ENCODE data around the gene NUDT22.

NUDT22 gene

DNA sequence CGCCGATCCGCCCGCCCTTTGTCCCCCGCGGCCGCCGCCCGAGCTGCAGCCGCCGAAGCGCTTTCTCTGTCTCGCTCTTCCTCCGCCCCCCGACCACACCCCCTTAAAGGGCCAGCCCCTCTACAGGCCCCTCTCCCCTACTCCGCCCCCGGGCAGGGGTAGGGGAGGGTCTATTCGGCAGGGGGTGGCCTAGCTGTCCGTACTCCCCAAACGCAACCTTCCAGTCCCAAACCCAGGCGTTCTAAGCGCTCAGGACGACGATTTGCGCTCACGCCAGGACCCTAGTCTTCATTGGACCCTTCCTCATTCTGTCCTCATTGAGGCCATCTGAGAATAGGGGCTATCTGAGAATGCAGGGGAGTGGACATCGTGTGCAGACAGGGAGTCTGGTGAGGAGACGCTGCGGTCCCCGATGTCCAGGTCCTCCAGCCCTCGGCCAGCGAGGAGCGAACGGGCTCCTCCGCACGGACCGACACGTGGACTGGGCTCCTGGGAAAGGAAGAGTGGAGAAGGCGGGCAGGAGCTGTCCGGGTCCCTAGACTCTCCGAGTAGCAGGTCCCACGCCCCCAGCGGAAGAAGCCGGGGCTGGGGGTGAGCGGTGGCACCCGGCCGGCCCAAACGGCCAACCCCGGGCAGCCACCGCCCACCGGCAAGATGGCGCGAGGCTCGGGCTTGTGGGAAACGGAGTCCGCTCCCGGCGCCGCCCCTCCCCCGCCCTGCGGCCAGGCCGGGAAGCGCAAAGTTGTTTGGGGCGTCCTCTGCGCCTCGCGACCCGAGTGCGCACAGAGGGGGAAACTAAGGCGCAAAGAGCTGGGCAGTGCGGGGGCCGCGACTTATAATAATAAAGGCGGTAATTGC is 21.0 kb downstream of the NUDT22 start, which contains the start of gene PPP1R14B:
PPP1R14B (minus strand) TSS at position 73 of the 858 bp plus-strand sequence. CDS start 270 bp downstream, outside the sequence.
- FAIRE-seq (peak; percentile 60), DNase-seq (ENCODE audit: insufficient read length) (peak; percentile 91)
- no peak for TF ChIP-seq POLR2A (IDR thresholded peaks at IDR 0.05; ENCODE audit: low read depth, low read length)
- no peak for TF ChIP-seq POLR2AphosphoS5 (IDR thresholded peaks at IDR 0.05; ENCODE audit: low read depth, low read length)
- TF ChIP-seq TAF1 (IDR thresholded peaks at IDR 0.05; ENCODE audit: borderline replicate concordance, low read depth, low read length), result no peak

DNA sequence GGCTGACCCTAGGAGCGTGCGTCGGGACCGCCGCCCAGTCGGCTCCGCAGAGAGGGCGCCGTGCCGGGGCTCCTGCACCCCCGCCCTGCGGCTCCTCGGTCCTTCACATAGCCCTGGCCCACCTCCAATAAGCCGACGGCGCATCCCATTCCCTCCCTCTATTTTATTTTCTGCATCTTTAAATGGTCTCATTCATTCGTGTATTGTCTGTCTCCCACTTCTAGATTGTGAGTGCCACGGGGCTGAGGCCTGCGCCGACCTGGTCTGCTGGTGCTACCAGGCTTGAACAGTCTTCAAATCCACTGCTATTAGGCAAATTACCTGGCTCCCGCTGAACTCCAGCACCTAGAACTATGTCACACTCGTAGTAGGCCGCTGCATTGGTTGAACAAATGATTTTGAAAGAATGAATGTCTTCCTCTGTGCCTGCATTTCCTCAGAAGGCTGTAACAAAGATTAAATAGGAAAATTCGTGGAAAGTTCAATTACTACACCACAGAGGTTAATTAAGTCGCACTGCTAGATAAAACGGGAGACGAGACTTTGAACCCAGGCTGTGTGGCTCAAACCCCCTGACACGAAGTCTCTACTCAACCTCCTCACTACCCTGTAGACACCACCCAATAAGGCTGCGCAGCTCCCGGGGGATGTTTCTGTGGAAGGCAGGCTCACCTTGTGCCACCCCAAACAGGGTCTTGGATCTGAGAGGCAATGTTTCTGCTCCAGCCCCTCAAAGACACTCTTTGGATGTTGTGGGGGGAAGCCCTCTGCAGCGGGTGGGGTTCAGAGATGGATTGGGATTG is 21.9 kb downstream of the NUDT22 start:
- TF ChIP-seq TAF1 (IDR thresholded peaks at IDR 0.05; ENCODE audit: borderline replicate concordance, low read depth, low read length) (no peak), POLR2A (IDR thresholded peaks at IDR 0.05; ENCODE audit: low read depth, low read length) (no peak), POLR2AphosphoS5 (IDR thresholded peaks at IDR 0.05; ENCODE audit: low read depth, low read length) (no peak)
- DNase-seq (ENCODE audit: insufficient read length), result no peak
- no peak for FAIRE-seq

GRCh38 chr11:64248578-64248977 is 22.5 kb downstream of the NUDT22 start:
- DNase-seq (ENCODE audit: insufficient read length) (no peak), FAIRE-seq (no peak)
- no peak for TF ChIP-seq TAF1 (IDR thresholded peaks at IDR 0.05; ENCODE audit: borderline replicate concordance, low read depth, low read length)
- no peak for TF ChIP-seq POLR2A (IDR thresholded peaks at IDR 0.05; ENCODE audit: low read depth, low read length)
- no peak for TF ChIP-seq POLR2AphosphoS5 (IDR thresholded peaks at IDR 0.05; ENCODE audit: low read depth, low read length)

GRCh38 chr11:64249038-64249437 is 23.0 kb downstream of the NUDT22 start:
- FAIRE-seq (no peak), DNase-seq (ENCODE audit: insufficient read length) (no peak)
- TF ChIP-seq TAF1 (IDR thresholded peaks at IDR 0.05; ENCODE audit: borderline replicate concordance, low read depth, low read length), result no peak
- TF ChIP-seq POLR2A (IDR thresholded peaks at IDR 0.05; ENCODE audit: low read depth, low read length), result no peak
- no peak for TF ChIP-seq POLR2AphosphoS5 (IDR thresholded peaks at IDR 0.05; ENCODE audit: low read depth, low read length)

GRCh38 chr11:64249563-64250414 is 23.7 kb downstream of the NUDT22 start:
- DNase-seq (ENCODE audit: insufficient read length), result no peak
- TF ChIP-seq POLR2A (IDR thresholded peaks at IDR 0.05; ENCODE audit: low read depth, low read length), result no peak
- TF ChIP-seq POLR2AphosphoS5 (IDR thresholded peaks at IDR 0.05; ENCODE audit: low read depth, low read length), result no peak
- TF ChIP-seq TAF1 (IDR thresholded peaks at IDR 0.05; ENCODE audit: borderline replicate concordance, low read depth, low read length), result no peak
- FAIRE-seq, result no peak

DNA sequence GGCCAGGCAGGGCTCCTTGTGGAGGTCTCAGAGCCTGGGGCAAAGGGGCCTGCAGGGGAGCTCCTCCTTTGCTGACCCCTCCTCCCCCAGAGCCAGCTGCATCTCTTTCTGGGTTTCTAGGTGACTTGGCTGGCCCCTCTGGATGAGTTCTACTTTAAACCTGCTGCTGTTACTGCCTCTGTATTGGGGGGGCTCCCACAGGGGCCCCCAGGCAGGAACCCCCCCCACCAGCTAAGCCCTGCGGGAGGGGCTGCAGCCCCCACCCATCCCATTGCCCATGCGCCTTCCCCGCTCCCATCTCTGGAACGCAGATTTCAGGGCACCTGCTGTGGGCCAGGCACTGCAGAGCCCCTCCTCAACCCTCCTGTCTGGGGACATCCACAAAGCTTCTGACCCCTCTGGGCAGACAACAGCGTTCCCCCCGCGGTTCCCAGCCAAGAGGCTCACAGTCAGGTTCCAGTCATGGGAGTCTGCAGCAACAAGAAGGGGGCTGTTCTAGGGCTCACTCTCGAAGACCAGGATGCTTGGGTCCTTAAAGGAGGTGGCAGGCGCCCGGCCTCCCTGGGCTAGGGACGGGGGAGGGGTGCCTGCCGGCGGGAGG is 24.4 kb downstream of the NUDT22 start:
- FAIRE-seq (no peak), DNase-seq (ENCODE audit: insufficient read length) (no peak)
- no peak for TF ChIP-seq POLR2AphosphoS5 (IDR thresholded peaks at IDR 0.05; ENCODE audit: low read depth, low read length)
- TF ChIP-seq TAF1 (IDR thresholded peaks at IDR 0.05; ENCODE audit: borderline replicate concordance, low read depth, low read length), result no peak
- TF ChIP-seq POLR2A (IDR thresholded peaks at IDR 0.05; ENCODE audit: low read depth, low read length), result no peak

- no peak for TF ChIP-seq POLR2AphosphoS5 (IDR thresholded peaks at IDR 0.05; ENCODE audit: low read depth, low read length)
- TF ChIP-seq TAF1 (IDR thresholded peaks at IDR 0.05; ENCODE audit: borderline replicate concordance, low read depth, low read length), result no peak
- peak; percentile 44; the same call in 1 of the 2 replicates for TF ChIP-seq POLR2A (IDR thresholded peaks at IDR 0.05; ENCODE audit: low read depth, low read length)
- peak; percentile 93 for DNase-seq (ENCODE audit: insufficient read length)
- FAIRE-seq, result peak; percentile 79
Observed at GRCh38 chr11:64251016-64251752, 25.1 kb downstream of the NUDT22 start, which contains the start of gene PLCB3. PLCB3 (plus strand) TSS chr11:64251530; CDS start chr11:64251650, 120 bp downstream.

DNA sequence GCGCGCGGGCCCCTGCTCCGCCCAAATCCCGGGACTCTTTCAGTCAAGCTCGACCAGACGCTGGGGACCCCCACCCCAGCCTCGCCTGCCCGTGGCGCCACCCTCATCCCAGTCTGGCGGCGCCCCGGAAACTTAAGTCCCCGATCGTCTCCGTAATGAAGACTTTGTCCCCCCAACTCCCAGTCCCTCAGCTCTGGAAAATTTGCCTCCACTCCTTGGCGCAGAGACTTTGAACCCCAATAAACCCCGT is 25.6 kb downstream of the NUDT22 start:
- no peak for FAIRE-seq
- no peak for TF ChIP-seq POLR2A (IDR thresholded peaks at IDR 0.05; ENCODE audit: low read depth, low read length)
- no peak for TF ChIP-seq TAF1 (IDR thresholded peaks at IDR 0.05; ENCODE audit: borderline replicate concordance, low read depth, low read length)

DNA sequence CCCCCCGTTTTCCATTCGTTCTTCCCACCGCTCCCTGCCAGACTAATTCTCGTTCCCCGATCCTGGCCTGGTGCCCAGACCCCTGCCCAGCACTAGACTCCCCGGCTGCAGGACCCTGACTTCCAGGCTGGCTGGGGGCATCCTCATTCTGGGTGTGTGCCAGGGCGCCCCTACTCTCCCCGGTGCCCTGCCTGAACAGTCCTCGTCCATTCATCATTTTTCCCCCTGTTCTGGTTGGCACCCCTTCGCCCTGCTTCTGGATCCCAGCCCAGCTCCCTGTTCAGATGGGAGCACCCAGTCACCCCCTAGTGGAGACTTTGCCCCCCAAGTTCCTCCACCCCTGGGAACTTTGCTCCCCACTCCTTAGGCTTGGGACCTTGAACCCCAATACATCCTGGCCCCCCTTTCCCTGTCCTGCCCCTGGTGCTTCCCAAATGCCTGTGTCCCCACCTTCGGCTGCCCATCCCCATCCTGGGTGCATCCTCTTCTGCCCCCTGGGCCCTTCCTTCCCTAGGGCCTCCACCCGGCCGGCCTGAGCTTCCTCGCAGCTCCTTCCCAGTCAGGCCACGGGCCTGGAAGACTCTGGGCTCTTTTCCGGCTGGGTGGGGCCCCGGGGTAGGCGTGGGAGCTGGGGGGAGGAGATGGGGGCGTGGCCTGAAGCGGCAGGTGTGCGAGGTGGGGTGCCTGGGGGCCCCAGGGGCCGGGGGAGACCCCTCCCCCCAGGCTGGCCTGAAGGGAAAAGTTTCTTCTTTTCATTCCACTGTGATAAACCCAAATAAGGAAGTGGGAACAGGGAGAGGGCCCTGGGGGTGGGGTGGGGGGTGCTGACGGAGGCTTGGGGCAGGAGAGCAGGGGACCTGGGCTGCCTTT is 26.2 kb downstream of the NUDT22 start:
- peak; percentile 69 for DNase-seq (ENCODE audit: insufficient read length)
- TF ChIP-seq POLR2A (IDR thresholded peaks at IDR 0.05; ENCODE audit: low read depth, low read length) (no peak), POLR2AphosphoS5 (IDR thresholded peaks at IDR 0.05; ENCODE audit: low read depth, low read length) (no peak), TAF1 (IDR thresholded peaks at IDR 0.05; ENCODE audit: borderline replicate concordance, low read depth, low read length) (no peak)
- FAIRE-seq, result peak; percentile 66

More for the DNA sequence above, 25.6 kb downstream of the NUDT22 start:
- DNase-seq (ENCODE audit: insufficient read length), result no peak

Measured in GM12892 (cell line).